HepG2 (cell line): ENCODE results near the gene CACNA1F.

Experiments used
- ATF2 ChIP-seq: sonication (generic); formaldehyde crosslinking; IDR thresholded peaks from 2 replicates; pipeline ENCODE4 v1.4.0; 2020; ENCODE audit warnings: missing genetic modification reagents
- GLI4 ChIP-seq: sonication (generic); formaldehyde crosslinking; IDR thresholded peaks from 2 replicates; pipeline ENCODE4 v1.5.1; 2020; ENCODE audit warnings: missing genetic modification reagents, mild to moderate bottlenecking, moderate library complexity, borderline replicate concordance
- POLR2A ChIP-seq, 2 experiments: IDR thresholded peaks; 2 replicates each; pipeline ENCODE4 v1.6.1; 2011; ENCODE audit warnings: low read depth in 2 of 2, low read length in 2 of 2, mild to moderate bottlenecking in 1 of 2, moderate library complexity in 1 of 2; ENCODE audit not compliant: insufficient read depth in 1 of 2
- RFX5 ChIP-seq: IDR thresholded peaks from 2 replicates; pipeline ENCODE4 v1.6.1; 2011; ENCODE audit warnings: low read depth, low read length, improper control_type of control experiment
- ZNF274 ChIP-seq: sonication (generic); formaldehyde crosslinking; IDR thresholded peaks from 2 replicates; pipeline ENCODE4 v1.5.1; 2020; ENCODE audit warnings: mild to moderate bottlenecking, missing genetic modification reagents
- TF ChIP-seq, protein P1 (sequence below): sonication (generic); formaldehyde crosslinking; IDR thresholded peaks from 2 replicates; pipeline ENCODE4 v1.5.0; 2020; ENCODE audit warnings: mild to moderate bottlenecking, missing genetic modification reagents, moderate library complexity

GRCh38 chrX:49160908-49161307 lies 72.2 kb downstream of the CACNA1F start:
- TF ChIP-seq POLR2A (IDR thresholded peaks at IDR 0.05; ENCODE audit: insufficient read depth in 1 of 2, low read depth in 2 of 2, low read length in 2 of 2) (no peak), ZNF274 (no peak), RFX5 (no peak), GLI4 (CRISPR knock-in tag) (no peak), ATF2 (CRISPR knock-in tag) (no peak)
- TF ChIP-seq, protein P1, sequence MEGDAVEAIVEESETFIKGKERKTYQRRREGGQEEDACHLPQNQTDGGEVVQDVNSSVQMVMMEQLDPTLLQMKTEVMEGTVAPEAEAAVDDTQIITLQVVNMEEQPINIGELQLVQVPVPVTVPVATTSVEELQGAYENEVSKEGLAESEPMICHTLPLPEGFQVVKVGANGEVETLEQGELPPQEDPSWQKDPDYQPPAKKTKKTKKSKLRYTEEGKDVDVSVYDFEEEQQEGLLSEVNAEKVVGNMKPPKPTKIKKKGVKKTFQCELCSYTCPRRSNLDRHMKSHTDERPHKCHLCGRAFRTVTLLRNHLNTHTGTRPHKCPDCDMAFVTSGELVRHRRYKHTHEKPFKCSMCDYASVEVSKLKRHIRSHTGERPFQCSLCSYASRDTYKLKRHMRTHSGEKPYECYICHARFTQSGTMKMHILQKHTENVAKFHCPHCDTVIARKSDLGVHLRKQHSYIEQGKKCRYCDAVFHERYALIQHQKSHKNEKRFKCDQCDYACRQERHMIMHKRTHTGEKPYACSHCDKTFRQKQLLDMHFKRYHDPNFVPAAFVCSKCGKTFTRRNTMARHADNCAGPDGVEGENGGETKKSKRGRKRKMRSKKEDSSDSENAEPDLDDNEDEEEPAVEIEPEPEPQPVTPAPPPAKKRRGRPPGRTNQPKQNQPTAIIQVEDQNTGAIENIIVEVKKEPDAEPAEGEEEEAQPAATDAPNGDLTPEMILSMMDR, result no peak
